Sigmoid colon (tissue), 4 donors: Measurements from ENCODE around the gene KIAA0930.

Source experiments
- CTCF ChIP-seq, 4 experiments: fragments of 450-650 bp in 3 of 4; fragments of 200-600 bp in 1 of 4; IDR thresholded peaks; one replicate each; pipeline ENCODE4 v1.5.1; 2016 to 2019; ENCODE audit warnings: antibody characterized with exemption in 4 of 4, mild to moderate bottlenecking in 3 of 4, moderate library complexity in 2 of 4
- POLR2A ChIP-seq, 2 donors: fragments of 450-650 bp; IDR thresholded peaks; one replicate each; pipeline ENCODE4 v1.6.1; 2016; ENCODE audit warnings: antibody characterized with exemption in 2 of 2, mild to moderate bottlenecking in 2 of 2, moderate library complexity in 2 of 2
- POLR2AphosphoS5 ChIP-seq, 4 donors: sonication (generic); formaldehyde crosslinking; IDR thresholded peaks; one replicate each; pipeline ENCODE4 v1.6.1; 2017; ENCODE audit warnings: antibody characterized with exemption in 4 of 4

- no peak for TF ChIP-seq CTCF (IDR thresholded peaks at IDR 0.05)
- TF ChIP-seq POLR2A (IDR thresholded peaks at IDR 0.05): no peak
- no peak for TF ChIP-seq POLR2AphosphoS5 (IDR thresholded peaks at IDR 0.05)
Measured at GRCh38 chr22:45224331-45224730, 16.4 kb downstream of the KIAA0930 start.
